Keratinocyte (primary cell): ENCODE measurements around the gene SNTB2.
"Not testable (repeated sequence)": the region's sequence is repeated elsewhere in the genome, so short reads cannot be mapped to it uniquely, and the experiment has no call there.

Experiments used
- CTCF ChIP-seq, 3 experiments: IDR thresholded peaks in 1 of 3; conservative IDR thresholded peaks in 1 of 3; optimal IDR thresholded peaks in 1 of 3; 2 replicates in 2 of 3; 3 replicates in 1 of 3; pipeline versions ENCODE3 to v1.5.1; 2011; ENCODE audit warnings: low read length in 3 of 3, mild to moderate bottlenecking in 3 of 3, moderate library complexity in 2 of 3, control low read depth in 1 of 3, inconsistent platforms in 1 of 3; ENCODE audit not compliant: insufficient read depth in 2 of 3; ENCODE audit errors: extremely low read depth in 1 of 3
- EZH2 ChIP-seq: IDR thresholded peaks from one replicate; pipeline ENCODE4 v1.6.1; 2012; ENCODE audit warnings: inconsistent platforms, mild to moderate bottlenecking, low read length, moderate library complexity

GRCh38 chr16:69291657-69292056 lies 104.7 kb downstream of the SNTB2 start:
- not testable (repeated sequence) for TF ChIP-seq CTCF (optimal IDR thresholded peaks at IDR 0.05 in 1 of 3, IDR thresholded peaks at IDR 0.05 in 1 of 3, conservative IDR thresholded peaks at IDR 0.05 in 1 of 3; ENCODE audit: extremely low read depth in 1 of 3, insufficient read depth in 2 of 3, low read length in 3 of 3); EZH2
